IMR-90 (cell line): ENCODE data around the gene LGALS4. TPM values are rescaled to one million over a fixed set of nuclear protein-coding genes. Genes with fewer than 3 reads are reported as not detected.

Experiments used
- ATAC-seq: fragments of 200-7000 bp; cut with Tn5 transposase; 2 replicates; pipeline ENCODE4 v1.9.1; 2020; ENCODE audit warnings: low read depth, mild to moderate bottlenecking, moderate library complexity
- BruUV-seq: library from RNA; stranded (reverse); fragments of 400-500 nt; replicated peaks from 2 replicates; lab custom pipeline; 2021; lab: Mats Ljungman, UMichigan
- CTCF ChIA-PET: fragments of 300-600 bp; formaldehyde crosslinking; extraction: SDS; loops from one replicate; lab custom pipeline; 2021; ENCODE audit warnings: antibody characterized with exemption; lab: Yijun Ruan, JAX
- POLR2A ChIA-PET: fragments of 300-600 bp; sonication (Branson Sonifier 250); formaldehyde crosslinking; loops from one replicate; lab custom pipeline; 2022; ENCODE audit warnings: antibody characterized with exemption; ENCODE audit not compliant: unreplicated experiment; lab: Charles Lee
- DNase-seq: peaks from one replicate; pipeline ENCODE4 v3.0.0; 2013
- H2AFZ ChIP-seq: replicated peaks from 2 replicates; pipeline ENCODE3; 2013; ENCODE audit warnings: low read length, mild to moderate bottlenecking; ENCODE audit not compliant: poor library complexity
- H2AK5ac ChIP-seq: 2 replicates; pipeline ENCODE4 v1.6.1; 2013; ENCODE audit warnings: low read depth, low read length, inconsistent platforms
- H2AK9ac ChIP-seq: replicated peaks from 2 replicates; pipeline ENCODE3; 2013; ENCODE audit warnings: mild to moderate bottlenecking, low read depth, low read length, moderate library complexity; ENCODE audit not compliant: poor library complexity
- H2BK120ac ChIP-seq: 2 replicates; pipeline ENCODE4 v1.6.1; 2013; ENCODE audit warnings: low read depth, low read length, inconsistent platforms
- H2BK15ac ChIP-seq: 3 replicates; pipeline ENCODE4 v1.6.1; 2013; ENCODE audit warnings: low read depth, low read length, inconsistent platforms
- H2BK20ac ChIP-seq: 2 replicates; pipeline ENCODE4 v1.6.1; 2013; ENCODE audit warnings: low read depth, mild to moderate bottlenecking, inconsistent platforms, low read length, moderate library complexity
- H2BK5ac ChIP-seq: 2 replicates; pipeline ENCODE4 v1.6.1; 2013; ENCODE audit warnings: mild to moderate bottlenecking, low read depth, low read length, inconsistent platforms; ENCODE audit not compliant: poor library complexity, severe bottlenecking
- H3K14ac ChIP-seq: replicated peaks from 2 replicates; pipeline ENCODE4 v1.6.1; 2013; ENCODE audit warnings: low read depth, low read length, inconsistent platforms
- H3K18ac ChIP-seq: 2 replicates; pipeline ENCODE4 v1.6.1; 2013; ENCODE audit warnings: low read depth, low read length, control low read depth
- H3K23ac ChIP-seq: 2 replicates; pipeline ENCODE4 v1.6.1; 2013; ENCODE audit warnings: low read depth, low read length, inconsistent platforms
- H3K27ac ChIP-seq: 2 replicates; pipeline ENCODE4 v1.5.1; 2013; ENCODE audit warnings: mild to moderate bottlenecking, control low read depth, low read length; ENCODE audit not compliant: insufficient read depth
- H3K27me3 ChIP-seq: 2 replicates; pipeline ENCODE4 v1.6.1; 2013; ENCODE audit warnings: low read length; ENCODE audit not compliant: control insufficient read depth, insufficient read depth
- H3K36me3 ChIP-seq: 2 replicates; pipeline ENCODE4 v1.6.1; 2013; ENCODE audit warnings: low read length, mixed read lengths; ENCODE audit not compliant: control insufficient read depth, insufficient read depth
- H3K4ac ChIP-seq: 2 replicates; pipeline ENCODE4 v1.6.1; 2013; ENCODE audit warnings: low read depth, low read length, inconsistent platforms
- H3K4me1 ChIP-seq: 2 replicates; pipeline ENCODE4 v1.6.1; 2013; ENCODE audit warnings: low read length, mixed read lengths; ENCODE audit not compliant: control insufficient read depth, insufficient read depth
- H3K4me2 ChIP-seq: 2 replicates; pipeline ENCODE4 v1.6.1; 2013; ENCODE audit warnings: low read depth, mild to moderate bottlenecking, control low read depth, low read length, moderate library complexity
- H3K4me3 ChIP-seq: 2 replicates; pipeline ENCODE4 v1.5.1; 2013; ENCODE audit warnings: low read depth, mild to moderate bottlenecking, control low read depth, low read length, moderate library complexity; ENCODE audit not compliant: insufficient read depth
- H3K56ac ChIP-seq: 2 replicates; pipeline ENCODE4 v1.6.1; 2013; ENCODE audit warnings: low read length, inconsistent platforms; ENCODE audit not compliant: insufficient read depth; ENCODE audit errors: extremely low read depth
- H3K79me1 ChIP-seq, 2 experiments: 2 replicates each; pipeline ENCODE4 v1.6.1; 2013; ENCODE audit warnings: low read length in 2 of 2, inconsistent platforms in 1 of 2, low read depth in 1 of 2
- H3K9ac ChIP-seq: 2 replicates; pipeline ENCODE4 v1.6.1; 2013; ENCODE audit warnings: low read depth, low read length, control low read depth
- H3K9me1 ChIP-seq: 2 replicates; pipeline ENCODE4 v1.6.1; 2013; ENCODE audit warnings: low read length, inconsistent platforms; ENCODE audit not compliant: insufficient read depth
- H3K9me3 ChIP-seq: 2 replicates; pipeline ENCODE4 v1.6.1; 2013; ENCODE audit warnings: low read length; ENCODE audit not compliant: control insufficient read depth, insufficient read depth
- H4K20me1 ChIP-seq: 2 replicates; pipeline ENCODE4 v1.6.1; 2013; ENCODE audit warnings: low read length, inconsistent platforms; ENCODE audit not compliant: insufficient read depth
- H4K5ac ChIP-seq: 2 replicates; pipeline ENCODE4 v1.6.1; 2013; ENCODE audit warnings: mild to moderate bottlenecking, low read depth, low read length, control low read depth
- H4K8ac ChIP-seq, 2 experiments: 2 replicates each; pipeline ENCODE4 v1.6.1; 2013; ENCODE audit warnings: low read depth in 2 of 2, low read length in 2 of 2, control low read depth in 1 of 2, inconsistent platforms in 1 of 2
- H4K91ac ChIP-seq: 2 replicates; pipeline ENCODE4 v1.6.1; 2013; ENCODE audit warnings: low read depth, low read length, inconsistent platforms; ENCODE audit not compliant: insufficient read depth
- RFX5 ChIP-seq: IDR thresholded peaks from 2 replicates; pipeline ENCODE4 v1.8.0; 2012; ENCODE audit warnings: low read depth, mild to moderate bottlenecking, low read length, moderate library complexity
- SMC3 ChIP-seq: fragments of 150-350 bp; IDR thresholded peaks from 2 replicates; pipeline ENCODE4 v1.6.1; 2016; ENCODE audit warnings: low read depth, mild to moderate bottlenecking, antibody characterized with exemption, low read length, moderate library complexity
- WGBS, 2 experiments: methylation state at CpG; one replicate each; pipeline versions ENCODE4 v1.1.5 to v1.1.7; 2013; ENCODE audit warnings: missing lambda C conversion rate in 2 of 2; ENCODE audit not compliant: insufficient read length in 1 of 2; ENCODE audit errors: extremely low coverage in 2 of 2; 5-methylcytosine and 5-hydroxymethylcytosine counted together
- dilution Hi-C: fragments of 300-500 bp; cut with HindIII; formaldehyde crosslinking; loops from one replicate; pipeline ENCODE4 v1.14.3; 2018; ENCODE audit warnings: low sequenced_read_pairs; ENCODE audit not compliant: unreplicated experiment
- in situ Hi-C: fragments of 300-500 bp; cut with MboI; formaldehyde crosslinking; loops from 3 replicates; pipeline ENCODE4 v1.14.3; 2019; ENCODE audit warnings: low sequenced_read_pairs, inconsistent platforms, mixed read lengths
- intact Hi-C: fragments of 100-400 bp; cut with micrococcal nuclease; formaldehyde crosslinking; loops from 2 replicates; pipeline ENCODE4 v1.10.0; 2022
- polyA plus RNA-seq, 3 experiments: library from polyadenylated mRNA; depleted of rRNA; stranded (reverse); fragments of >200 nt; gene quantifications; 2 replicates each; pipeline ENCODE4 v1.2.3, GENCODE V29; 2012; ENCODE audit warnings: low replicate concordance in 1 of 3
- total RNA-seq: library from RNA; depleted of rRNA; stranded (reverse); fragments of >200 nt; gene quantifications from 2 replicates; pipeline ENCODE4 v1.2.3, GENCODE V29; 2012

The LGALS4 gene
- total and polyA plus RNA-seq, 2 of the 4 experiments (the other 2 are of a cell fraction) = 0.29 TPM; not detected in 1

GRCh38 chr19:38839816-38840582 is 27.3 kb upstream of the LGALS4 start:
- H3K56ac ChIP-seq = no peak overlapping the region
- intact Hi-C loops = no loop called here
- BruUV-seq = no TSS peak

More at GRCh38 chr19:38839816-38840582, 27.3 kb upstream of the LGALS4 start:
- POLR2A ChIA-PET = no interaction called here
- H3K4me1 ChIP-seq = peaks cover 10% of the 10 kb centered on the region; the same call in 1 of the 2 replicates
- H3K4ac ChIP-seq = no peak overlapping the region
- peaks cover 79% of the 10 kb centered on the region for H4K20me1 ChIP-seq
- dilution Hi-C loops = no loop called here
- H3K4me2 ChIP-seq = no peak overlapping the region
- H2BK120ac ChIP-seq = no peak overlapping the region
- H3K9me3 ChIP-seq = no peaks in the 10 kb centered on the region
- H3K79me1 ChIP-seq = peaks cover 55 to 85% of the 10 kb centered on the region in 2 experiments
- H3K4me3 ChIP-seq = no peak overlapping the region
- in situ Hi-C loops = no loop called here
- H2BK15ac ChIP-seq = no peak overlapping the region
- no peak overlapping the region for H2AFZ ChIP-seq
- no peak overlapping the region for H3K14ac ChIP-seq
- no peak overlapping the region for H4K91ac ChIP-seq
- H3K27ac ChIP-seq = no peak overlapping the region
- no peak overlapping the region for H3K9ac ChIP-seq
- no peak overlapping the region for H4K8ac ChIP-seq
- H2AK5ac ChIP-seq = no peak overlapping the region
- TF ChIP-seq RFX5 (no peak), SMC3 (0 out of 2 replicates have a peak, but pooled peaks have one; percentile 3)
- H3K9me1 ChIP-seq = peaks cover 7% of the 10 kb centered on the region; the same call in 1 of the 2 replicates
- no peak overlapping the region for H4K5ac ChIP-seq
- ATAC-seq = no peak
- H3K23ac ChIP-seq = no peak overlapping the region
- no CpG with 5 or more reads among the region's 28 CpGs for WGBS, 2 experiments
- H2BK5ac ChIP-seq = no peak overlapping the region
- CTCF ChIA-PET = no interaction called here
- H2BK20ac ChIP-seq = no peak overlapping the region
- H2AK9ac ChIP-seq = no peak overlapping the region
- DNase-seq = peak; percentile 40
- H3K36me3 ChIP-seq = peaks cover 87% of the 10 kb centered on the region
- H3K18ac ChIP-seq = no peak overlapping the region
- no peaks in the 10 kb centered on the region for H3K27me3 ChIP-seq
